ENCODE results near the gene BATF3. TPM values are rescaled to one million over a fixed set of nuclear protein-coding genes. Genes with fewer than 3 reads are reported as not detected.

Gene BATF3
- total RNA-seq, 3 donors from 2014 or later = 0.38 to 2.9 (median 1.6) TPM

DNA sequence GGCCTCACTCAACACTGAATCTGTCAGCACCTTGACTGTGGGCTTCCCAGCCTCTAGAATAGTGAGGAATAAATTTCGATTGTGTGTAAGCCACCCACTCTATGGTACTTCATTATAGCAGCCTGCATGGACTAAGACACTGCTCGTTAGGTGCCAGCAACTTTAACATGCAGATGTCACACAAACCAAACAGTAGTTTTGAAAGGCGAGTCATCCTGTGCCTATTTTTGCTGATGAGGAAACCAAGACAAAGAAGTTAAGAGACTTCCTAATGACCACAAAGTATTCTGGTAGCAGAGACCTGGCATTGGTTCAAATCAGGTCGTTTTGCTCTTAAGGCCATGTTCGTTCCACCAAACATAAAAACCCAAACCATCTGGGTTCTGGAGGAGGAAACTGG is 42.9 kb downstream of the BATF3 start:
- no peaks in the 10 kb centered on the region for H3K9me3 ChIP-seq

DNA sequence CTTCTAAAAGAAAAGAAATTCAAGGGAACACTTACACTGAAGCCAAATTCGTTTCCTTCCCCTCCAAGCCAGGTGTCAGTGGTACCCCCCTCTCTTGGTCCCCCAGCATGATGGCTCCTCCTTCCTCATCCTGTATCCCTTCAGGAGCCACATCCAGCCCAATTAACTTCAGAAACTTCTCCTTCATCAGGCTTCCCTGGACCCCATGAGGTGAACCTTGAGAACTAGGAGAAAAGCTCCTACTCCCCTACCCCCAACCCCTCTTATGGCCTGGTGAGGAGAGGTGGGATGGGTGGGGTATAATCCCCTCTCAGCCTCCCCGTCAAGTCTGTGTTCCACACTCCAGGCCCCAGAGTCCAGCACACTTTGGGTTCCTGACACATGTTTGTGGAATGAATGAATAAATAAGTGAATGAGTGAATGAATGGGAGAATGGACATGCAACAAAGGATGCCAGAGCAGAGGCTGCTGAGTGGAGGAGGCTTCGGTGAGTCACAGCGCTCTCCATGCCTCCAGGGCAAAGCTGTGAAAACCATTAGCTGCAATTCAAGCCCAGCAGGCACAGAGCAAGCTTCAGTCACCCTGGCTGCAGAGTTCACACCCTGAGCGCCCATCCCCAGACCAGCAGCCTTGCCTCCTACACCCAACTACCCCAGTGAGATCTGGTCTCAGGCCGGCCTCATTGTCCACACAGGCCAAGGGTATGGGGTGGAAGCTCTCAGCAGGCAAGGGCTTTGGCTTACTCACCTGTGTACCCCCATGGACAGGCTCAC is 43.8 kb downstream of the BATF3 start:
- intact Hi-C loops (cut with DNase I, micrococcal nuclease) = no loop called here
- DNase-seq = no peak
- Histone ChIP-seq H3K9me3 (no peaks in the 10 kb centered on the region), H3K4me3 (no peak overlapping the region), H3K36me3 (ENCODE audit: low read depth) (no peaks in the 10 kb centered on the region), H3K4me1 (ENCODE audit: low read depth) (no peaks in the 10 kb centered on the region)
- TF ChIP-seq, protein P1, sequence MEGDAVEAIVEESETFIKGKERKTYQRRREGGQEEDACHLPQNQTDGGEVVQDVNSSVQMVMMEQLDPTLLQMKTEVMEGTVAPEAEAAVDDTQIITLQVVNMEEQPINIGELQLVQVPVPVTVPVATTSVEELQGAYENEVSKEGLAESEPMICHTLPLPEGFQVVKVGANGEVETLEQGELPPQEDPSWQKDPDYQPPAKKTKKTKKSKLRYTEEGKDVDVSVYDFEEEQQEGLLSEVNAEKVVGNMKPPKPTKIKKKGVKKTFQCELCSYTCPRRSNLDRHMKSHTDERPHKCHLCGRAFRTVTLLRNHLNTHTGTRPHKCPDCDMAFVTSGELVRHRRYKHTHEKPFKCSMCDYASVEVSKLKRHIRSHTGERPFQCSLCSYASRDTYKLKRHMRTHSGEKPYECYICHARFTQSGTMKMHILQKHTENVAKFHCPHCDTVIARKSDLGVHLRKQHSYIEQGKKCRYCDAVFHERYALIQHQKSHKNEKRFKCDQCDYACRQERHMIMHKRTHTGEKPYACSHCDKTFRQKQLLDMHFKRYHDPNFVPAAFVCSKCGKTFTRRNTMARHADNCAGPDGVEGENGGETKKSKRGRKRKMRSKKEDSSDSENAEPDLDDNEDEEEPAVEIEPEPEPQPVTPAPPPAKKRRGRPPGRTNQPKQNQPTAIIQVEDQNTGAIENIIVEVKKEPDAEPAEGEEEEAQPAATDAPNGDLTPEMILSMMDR (IDR thresholded peaks at IDR 0.05) = no peak
- ATAC-seq = no peak

More for the DNA sequence above, 42.9 kb downstream of the BATF3 start:
- DNase-seq = no peak
- TF ChIP-seq, protein P1 (IDR thresholded peaks at IDR 0.05) = no peak
- intact Hi-C loops (cut with DNase I, micrococcal nuclease) = no loop called here
- Histone ChIP-seq H3K4me1 (ENCODE audit: low read depth) (no peaks in the 10 kb centered on the region), H3K4me3 (no peak overlapping the region), H3K36me3 (ENCODE audit: low read depth) (no peaks in the 10 kb centered on the region)
- no peak for ATAC-seq

DNA sequence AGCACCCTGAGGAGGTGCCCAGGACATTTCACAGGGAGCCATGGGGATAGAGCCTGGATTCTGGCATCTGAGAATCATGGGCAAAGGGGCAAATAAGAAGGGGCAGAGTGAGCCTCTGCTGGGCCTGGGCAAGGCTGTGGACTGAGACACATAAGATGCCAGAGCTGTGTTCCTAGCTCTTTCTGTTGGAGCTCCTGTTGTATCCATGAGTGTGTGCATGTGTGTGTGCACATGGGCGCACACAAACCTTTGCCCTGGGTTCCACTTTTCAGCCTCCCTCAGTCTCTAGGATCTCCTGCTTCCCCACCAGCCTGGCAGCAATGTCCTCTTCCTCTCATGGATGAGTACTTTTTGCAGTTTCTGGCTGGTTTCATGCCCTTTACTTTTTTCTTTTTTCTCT is 47.0 kb downstream of the BATF3 start:
- Histone ChIP-seq H3K36me3 (ENCODE audit: low read depth) (no peaks in the 10 kb centered on the region), H3K4me1 (ENCODE audit: low read depth) (no peaks in the 10 kb centered on the region), H3K9me3 (no peaks in the 10 kb centered on the region), H3K4me3 (no peak overlapping the region)
- no peak for ATAC-seq
- DNase-seq = no peak
- TF ChIP-seq, protein P1 (IDR thresholded peaks at IDR 0.05) = no peak
- intact Hi-C loops (cut with DNase I, micrococcal nuclease) = no loop called here

DNA sequence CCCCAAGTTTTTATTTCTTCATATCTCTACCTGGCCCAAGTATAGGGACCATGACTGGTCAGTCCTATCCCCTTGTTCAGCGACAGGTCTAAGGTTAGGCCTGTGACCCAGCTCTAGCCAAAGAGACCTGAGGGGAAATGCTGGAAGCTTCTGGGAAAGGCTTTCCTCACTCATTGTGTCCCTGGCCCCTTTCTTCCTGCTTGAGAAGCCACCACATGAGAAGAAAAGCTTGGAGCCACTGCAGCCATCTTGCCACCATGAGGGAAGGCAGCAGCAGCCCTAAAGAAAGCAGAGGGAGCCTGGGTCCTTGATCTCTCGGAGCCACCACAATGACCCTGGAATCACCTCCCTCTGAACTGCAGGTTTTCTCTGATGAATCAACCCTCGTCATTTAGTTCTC is 47.7 kb downstream of the BATF3 start:
- no peaks in the 10 kb centered on the region for H3K9me3 ChIP-seq
- TF ChIP-seq, protein P1 (IDR thresholded peaks at IDR 0.05) = no peak
- no peaks in the 10 kb centered on the region for H3K4me1 ChIP-seq (ENCODE audit: low read depth)
- no peak overlapping the region for H3K4me3 ChIP-seq
- no peaks in the 10 kb centered on the region for H3K36me3 ChIP-seq (ENCODE audit: low read depth)
- DNase-seq = no peak
- ATAC-seq = no peak
- intact Hi-C loops (cut with DNase I, micrococcal nuclease) = no loop called here

DNA sequence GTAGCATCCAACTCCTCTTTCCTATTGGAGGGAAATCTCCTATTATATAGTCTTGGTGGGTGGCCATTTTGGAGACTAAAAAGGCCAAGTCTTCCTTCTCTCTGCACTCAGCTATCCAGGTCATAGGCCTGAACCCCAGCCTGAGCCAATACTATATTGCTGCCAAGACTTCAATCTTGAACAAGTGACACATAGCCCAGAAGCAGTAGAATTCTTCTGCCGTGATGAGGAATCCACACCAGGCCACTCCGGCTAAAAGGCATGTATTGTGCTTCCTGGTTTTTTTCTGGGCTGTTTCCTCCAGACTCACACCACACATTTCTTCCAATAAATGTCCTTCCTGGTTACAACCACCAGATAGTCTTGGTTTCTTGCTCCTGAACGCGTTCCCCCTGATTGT is 48.1 kb downstream of the BATF3 start:
- TF ChIP-seq, protein P1 (IDR thresholded peaks at IDR 0.05) = no peak
- Histone ChIP-seq H3K4me3 (no peak overlapping the region), H3K4me1 (ENCODE audit: low read depth) (no peaks in the 10 kb centered on the region), H3K36me3 (ENCODE audit: low read depth) (no peaks in the 10 kb centered on the region), H3K9me3 (no peaks in the 10 kb centered on the region)
- ATAC-seq (no peak), DNase-seq (no peak)
- intact Hi-C loops (cut with DNase I, micrococcal nuclease) = no loop called here
